Activated CD8-positive, alpha-beta T cell treated with anti-CD3 and anti-CD28 coated beads for 36 hours (primary cell): ENCODE data around the gene ADAMTS2. TPM values are rescaled to one million over a fixed set of nuclear protein-coding genes. Genes with fewer than 3 reads are reported as not detected.

ENCODE experiments used
- ATAC-seq: fragments of 200-7000 bp; cut with Tn5 transposase; one replicate; pipeline ENCODE4 v1.10.0; 2021; ENCODE audit warnings: mild to moderate bottlenecking, moderate library complexity
- CTCF ChIA-PET: fragments of 350-600 bp; sonication (Branson Sonifier 250); formaldehyde crosslinking; loops from one replicate; lab custom pipeline; 2021; ENCODE audit warnings: antibody characterized with exemption; lab: Charles Lee
- POLR2A ChIA-PET: fragments of 350-600 bp; sonication (Branson Sonifier 250); formaldehyde crosslinking; loops from one replicate; lab custom pipeline; 2021; ENCODE audit warnings: antibody characterized with exemption; lab: Charles Lee
- DNase-seq: peaks from one replicate; pipeline ENCODE4 v3.0.0-alpha.2; 2020
- H3K27ac Mint-ChIP-seq: one replicate; pipeline ENCODE4 v1.8.0; 2021; ENCODE audit warnings: mild to moderate bottlenecking, mixed read lengths
- H3K27me3 Mint-ChIP-seq: one replicate; pipeline ENCODE4 v1.8.0; 2021; ENCODE audit warnings: mixed read lengths
- H3K36me3 Mint-ChIP-seq: one replicate; pipeline ENCODE4 v1.8.0; 2021; ENCODE audit warnings: low read depth, mixed read lengths
- H3K4me1 Mint-ChIP-seq: one replicate; pipeline ENCODE4 v1.8.0; 2021; ENCODE audit warnings: low read depth, mixed read lengths
- H3K4me3 Mint-ChIP-seq: one replicate; pipeline ENCODE4 v1.8.0; 2021; ENCODE audit warnings: mild to moderate bottlenecking, moderate library complexity, mixed read lengths
- H3K9me3 Mint-ChIP-seq: one replicate; pipeline ENCODE4 v1.8.0; 2021; ENCODE audit warnings: mixed read lengths
- CTCF ChIP-seq: fragments of 200-600 bp; IDR thresholded peaks from one replicate; pipeline ENCODE4 v1.8.0; 2022; ENCODE audit warnings: antibody characterized with exemption, mild to moderate bottlenecking
- intact Hi-C: fragments of 100-400 bp; cut with micrococcal nuclease; formaldehyde crosslinking; loops from one replicate; pipeline ENCODE4 v1.10.0; 2022
- total RNA-seq, 2 experiments: library from RNA; stranded (reverse); gene quantifications; one replicate each; pipeline ENCODE4 v1.2.3, GENCODE V29; 2021

The ADAMTS2 gene
- total RNA-seq, 2 experiments from 2014 or later: not detected

DNA sequence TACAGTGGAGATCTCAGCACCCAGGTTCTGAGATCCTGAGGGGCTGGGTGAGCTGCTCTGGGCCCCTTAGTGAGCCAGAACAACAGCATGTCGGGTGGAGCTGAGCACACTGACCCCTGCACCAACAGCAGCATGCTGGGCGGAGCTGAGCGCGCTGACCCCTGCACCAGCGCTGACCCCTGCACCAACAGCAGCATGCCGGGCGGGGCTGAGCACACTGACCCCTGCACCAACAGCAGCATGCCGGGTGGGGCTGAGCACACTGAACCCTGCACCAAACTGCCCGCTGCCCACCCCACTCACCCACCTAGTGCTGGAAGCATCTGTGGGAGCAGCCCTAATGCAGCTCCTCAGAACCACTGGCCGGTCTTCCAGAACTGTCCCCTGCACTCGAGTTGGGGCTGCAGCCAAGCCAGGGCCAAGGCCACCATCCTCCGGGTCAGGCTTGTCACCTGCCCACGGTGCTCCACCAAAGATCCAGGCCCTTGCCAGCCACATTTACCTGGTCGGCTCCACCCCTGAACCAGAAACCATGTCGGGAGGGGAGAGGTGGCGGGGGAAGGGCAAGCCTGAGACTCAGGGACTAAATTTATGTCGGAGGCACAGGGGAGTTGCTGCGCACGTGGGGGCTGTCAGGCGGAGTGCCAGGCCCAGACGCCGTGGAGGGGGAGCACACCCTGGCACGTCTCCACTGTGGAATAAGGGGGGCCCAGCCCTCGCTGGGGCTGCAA is 80.3 kb downstream of the ADAMTS2 start:
- ChIA-PET CTCF (no interaction called here), POLR2A (no interaction called here)
- H3K4me1 Mint-ChIP-seq: no peaks in the 10 kb centered on the region
- DNase-seq (no peak), ATAC-seq (no peak)
- H3K27ac Mint-ChIP-seq: no peak overlapping the region
- H3K9me3 Mint-ChIP-seq: no peaks in the 10 kb centered on the region
- no peak for TF ChIP-seq CTCF
- no peak overlapping the region for H3K4me3 Mint-ChIP-seq
- peaks cover 2% of the 10 kb centered on the region for H3K27me3 Mint-ChIP-seq
- intact Hi-C loops: no loop called here
- H3K36me3 Mint-ChIP-seq: no peaks in the 10 kb centered on the region

- ChIA-PET CTCF (no interaction called here), POLR2A (no interaction called here)
- H3K4me1 Mint-ChIP-seq: no peaks in the 10 kb centered on the region
- H3K36me3 Mint-ChIP-seq: no peaks in the 10 kb centered on the region
- no peaks in the 10 kb centered on the region for H3K9me3 Mint-ChIP-seq
- H3K27ac Mint-ChIP-seq: no peak overlapping the region
- DNase-seq: no peak
- H3K27me3 Mint-ChIP-seq: peaks cover 2% of the 10 kb centered on the region
- no peak for TF ChIP-seq CTCF
- H3K4me3 Mint-ChIP-seq: no peak overlapping the region
- intact Hi-C loops: no loop called here
- ATAC-seq: no peak
Measured at GRCh38 chr5:179264053-179264782, 81.0 kb downstream of the ADAMTS2 start.

GRCh38 chr5:179263391-179264052 is 81.7 kb downstream of the ADAMTS2 start:
- CTCF ChIA-PET: no interaction called here
- DNase-seq: no peak
- intact Hi-C loops: no loop called here
- Mint-ChIP-seq H3K4me1 (no peaks in the 10 kb centered on the region), H3K9me3 (no peaks in the 10 kb centered on the region), H3K27ac (no peak overlapping the region), H3K4me3 (no peak overlapping the region), H3K36me3 (no peaks in the 10 kb centered on the region), H3K27me3 (peaks cover 2% of the 10 kb centered on the region)
- no peak for TF ChIP-seq CTCF
- ATAC-seq: no peak
- POLR2A ChIA-PET: interaction anchor here (1.0 kb wide), 1 partner anchor 25 kb away, joined by 3 read pairs; no protein-coding TSS in a partner anchor

- Mint-ChIP-seq H3K9me3 (no peaks in the 10 kb centered on the region), H3K4me3 (no peak overlapping the region), H3K27me3 (peaks cover 2% of the 10 kb centered on the region), H3K4me1 (no peaks in the 10 kb centered on the region), H3K36me3 (no peaks in the 10 kb centered on the region), H3K27ac (no peak overlapping the region)
- DNase-seq: no peak
- intact Hi-C loops: no loop called here
- TF ChIP-seq CTCF: no peak
- ChIA-PET POLR2A (interaction anchor here (1.0 kb wide), 1 partner anchor 24 kb away, joined by 3 read pairs; no protein-coding TSS in a partner anchor), CTCF (no interaction called here)
- ATAC-seq: no peak
Measured at GRCh38 chr5:179262126-179262920, 82.9 kb downstream of the ADAMTS2 start.
